Stomach (tissue), 4 donors: Measurements from ENCODE around the gene PCSK7.

Experiments used
- CTCF ChIP-seq, 7 experiments: fragments of 450-650 bp in 4 of 7; fragments of 200-600 bp in 3 of 7; sonication (generic) in 3 of 7; IDR thresholded peaks; one replicate each; pipeline ENCODE4 v1.5.1; 2016 to 2019; ENCODE audit warnings: antibody characterized with exemption in 7 of 7, control low read depth in 2 of 7, mild to moderate bottlenecking in 1 of 7
- POLR2A ChIP-seq, 4 donors: fragments of 450-650 bp; IDR thresholded peaks; one replicate each; pipeline ENCODE4 v1.6.1; 2016; ENCODE audit warnings: antibody characterized with exemption in 4 of 4, control low read depth in 2 of 4, mild to moderate bottlenecking in 1 of 4, moderate library complexity in 1 of 4
- POLR2AphosphoS5 ChIP-seq, 3 donors: sonication (generic); formaldehyde crosslinking; IDR thresholded peaks; one replicate each; pipeline ENCODE4 v1.6.1; 2016; ENCODE audit warnings: antibody characterized with exemption in 3 of 3

GRCh38 chr11:117225553-117226170 is 6.2 kb downstream of the PCSK7 start:
- TF ChIP-seq CTCF (IDR thresholded peaks at IDR 0.05), result no peak
- no peak for TF ChIP-seq POLR2AphosphoS5 (IDR thresholded peaks at IDR 0.05)
- no peak for TF ChIP-seq POLR2A (IDR thresholded peaks at IDR 0.05)
